ENCODE measurements around the gene ALKBH7. TPM values are rescaled to one million over a fixed set of nuclear protein-coding genes. Genes with fewer than 3 reads are reported as not detected.
"Not testable (repeated sequence)": the region's sequence is repeated elsewhere in the genome, so short reads cannot be mapped to it uniquely, and the experiment has no call there.

ALKBH7 gene
- total and polyA plus RNA-seq, 2 donors (not counting 1 experiment from before 2014, with no cell fraction given): 9.5 to 28.9 TPM

DNA sequence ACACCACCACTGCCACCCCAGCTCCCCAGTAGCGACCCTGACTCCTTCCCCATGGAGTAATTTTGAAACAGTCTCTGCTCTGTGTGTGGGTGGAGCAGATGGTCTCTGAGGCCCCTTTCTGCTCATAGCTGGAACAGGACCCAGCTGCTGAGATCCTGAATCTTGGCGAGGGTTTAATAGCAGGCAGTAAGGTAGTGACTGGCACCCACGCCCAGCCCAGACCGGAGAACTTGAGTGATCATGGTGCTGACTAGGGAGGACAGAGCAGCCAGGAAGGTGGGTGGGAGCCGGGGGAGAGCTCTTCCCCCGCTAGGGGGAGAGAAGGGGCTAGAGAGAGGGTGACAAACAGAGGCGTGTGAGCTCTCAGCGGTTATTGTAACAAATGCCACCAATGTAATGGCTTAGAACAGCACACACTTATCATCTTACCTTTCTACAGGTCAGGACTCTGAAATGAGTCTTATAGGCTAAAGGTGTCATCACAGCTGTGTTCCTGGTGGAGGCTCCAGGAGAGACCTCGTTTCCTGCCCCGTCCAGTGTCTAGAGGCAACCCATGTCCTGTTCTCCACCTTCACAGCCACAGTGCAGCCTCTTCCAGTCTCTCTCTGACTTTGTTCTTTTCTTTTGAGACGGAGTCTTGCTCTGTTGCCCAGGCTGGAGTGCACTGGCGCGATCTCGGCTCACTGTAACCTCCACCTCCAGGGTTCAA, 31.9 kb upstream of the ALKBH7 start:
- H3K4me1 ChIP-seq (ENCODE audit: control insufficient read depth, extremely low read depth, insufficient read depth, low read length): no peaks in the 10 kb centered on the region
- no peaks in the 10 kb centered on the region for H3K27me3 ChIP-seq (ENCODE audit: control insufficient read depth, insufficient read depth, low read length)
- no peak overlapping the region for H3K9ac ChIP-seq (ENCODE audit: insufficient read depth, low read length)
- no peaks in the 10 kb centered on the region for H3K36me3 ChIP-seq (ENCODE audit: control insufficient read depth, insufficient read depth, low read length)
- no peaks in the 10 kb centered on the region for H4K20me1 ChIP-seq (ENCODE audit: control insufficient read depth, extremely low read depth, insufficient read depth, low read length)
- no peak overlapping the region for H2AFZ ChIP-seq (ENCODE audit: low read length)
- TF ChIP-seq CTCF (conservative IDR thresholded peaks at IDR 0.05 in 1 of 2, IDR thresholded peaks at IDR 0.05 in 1 of 2; ENCODE audit: low read depth in 1 of 2, low read length in 2 of 2): no peak
- TF ChIP-seq EZH2 (IDR thresholded peaks at IDR 0.05; ENCODE audit: low read length, missing control alignments): no peak
- H3K79me2 ChIP-seq (ENCODE audit: control insufficient read depth, insufficient read depth, low read length): no peaks in the 10 kb centered on the region
- H3K4me3 ChIP-seq (replicated peaks in 1 of 4; ENCODE audit: control extremely low read depth in 1 of 4, insufficient read depth in 1 of 4, low read depth in 3 of 4, low read length in 4 of 4): no peak overlapping the region
- H3K27ac ChIP-seq (ENCODE audit: insufficient read depth, low read length): no peak overlapping the region
- no peaks in the 10 kb centered on the region for H3K9me3 ChIP-seq (ENCODE audit: control insufficient read depth, insufficient read depth, low read depth, low read length)
- H3K4me2 ChIP-seq (ENCODE audit: extremely low read depth, insufficient read depth, low read length): no peak overlapping the region
- no peak for DNase-seq (ENCODE audit: low read depth in 2 of 2)

GRCh38 chr19:6343462-6343861, 29.1 kb upstream of the ALKBH7 start:
- Histone ChIP-seq H3K9ac (ENCODE audit: insufficient read depth, low read length) (no peak overlapping the region), H2AFZ (ENCODE audit: low read length) (no peak overlapping the region), H3K27me3 (ENCODE audit: control insufficient read depth, insufficient read depth, low read length) (no peaks in the 10 kb centered on the region), H3K4me1 (ENCODE audit: control insufficient read depth, extremely low read depth, insufficient read depth, low read length) (no peaks in the 10 kb centered on the region), H3K36me3 (ENCODE audit: control insufficient read depth, insufficient read depth, low read length) (no peaks in the 10 kb centered on the region), H3K4me3 (replicated peaks in 1 of 4; ENCODE audit: control extremely low read depth in 1 of 4, insufficient read depth in 1 of 4, low read depth in 3 of 4, low read length in 4 of 4) (no peak overlapping the region), H3K9me3 (ENCODE audit: control insufficient read depth, insufficient read depth, low read depth, low read length) (no peaks in the 10 kb centered on the region), H3K79me2 (ENCODE audit: control insufficient read depth, insufficient read depth, low read length) (no peaks in the 10 kb centered on the region), H4K20me1 (ENCODE audit: control insufficient read depth, extremely low read depth, insufficient read depth, low read length) (no peaks in the 10 kb centered on the region), H3K4me2 (ENCODE audit: extremely low read depth, insufficient read depth, low read length) (no peak overlapping the region), H3K27ac (ENCODE audit: insufficient read depth, low read length) (no peak overlapping the region)
- TF ChIP-seq EZH2 (IDR thresholded peaks at IDR 0.05; ENCODE audit: low read length, missing control alignments) (no peak), CTCF (conservative IDR thresholded peaks at IDR 0.05 in 1 of 2, IDR thresholded peaks at IDR 0.05 in 1 of 2; ENCODE audit: low read depth in 1 of 2, low read length in 2 of 2) (no peak)
- DNase-seq (ENCODE audit: low read depth in 2 of 2): no peak

GRCh38 chr19:6349271-6349670, 23.3 kb upstream of the ALKBH7 start:
- not testable (repeated sequence) for H3K27me3 ChIP-seq (ENCODE audit: control insufficient read depth, insufficient read depth, low read length); H3K4me3 ChIP-seq (replicated peaks in 1 of 4; ENCODE audit: control extremely low read depth in 1 of 4, insufficient read depth in 1 of 4, low read depth in 3 of 4, low read length in 4 of 4); H3K36me3 ChIP-seq (ENCODE audit: control insufficient read depth, insufficient read depth, low read length); H3K4me1 ChIP-seq (ENCODE audit: control insufficient read depth, extremely low read depth, insufficient read depth, low read length); H4K20me1 ChIP-seq (ENCODE audit: control insufficient read depth, extremely low read depth, insufficient read depth, low read length); H3K4me2 ChIP-seq (ENCODE audit: extremely low read depth, insufficient read depth, low read length); H2AFZ ChIP-seq (ENCODE audit: low read length); H3K9me3 ChIP-seq (ENCODE audit: control insufficient read depth, insufficient read depth, low read depth, low read length); H3K27ac ChIP-seq (ENCODE audit: insufficient read depth, low read length); DNase-seq (ENCODE audit: low read depth in 2 of 2); H3K9ac ChIP-seq (ENCODE audit: insufficient read depth, low read length); H3K79me2 ChIP-seq (ENCODE audit: control insufficient read depth, insufficient read depth, low read length)
